Effector memory CD4-positive, alpha-beta T cell (primary cell): Measurements from ENCODE around the gene TGM6.

ENCODE experiments used
- DNase-seq, 3 donors: peaks; one replicate each; pipeline ENCODE4 v3.0.0-alpha.2; 2020
- H3K27ac ChIP-seq: 2 replicates; pipeline ENCODE4 v1.7.0; 2013; ENCODE audit warnings: mild to moderate bottlenecking, low read length, moderate library complexity; ENCODE audit not compliant: insufficient read depth, poor library complexity, severe bottlenecking
- H3K27me3 ChIP-seq: replicated peaks from 2 replicates; pipeline ENCODE4 v1.7.0; 2013; ENCODE audit warnings: mild to moderate bottlenecking, low read length; ENCODE audit not compliant: insufficient read depth, control insufficient read depth, poor library complexity, severe bottlenecking
- H3K36me3 ChIP-seq: 2 replicates; pipeline ENCODE4 v1.7.0; 2013; ENCODE audit warnings: mild to moderate bottlenecking, low read length, moderate library complexity; ENCODE audit not compliant: control insufficient read depth, insufficient read depth
- H3K4me1 ChIP-seq: 2 replicates; pipeline ENCODE4 v1.7.0; 2013; ENCODE audit warnings: low read length, mild to moderate bottlenecking; ENCODE audit not compliant: control insufficient read depth, insufficient read depth, poor library complexity, severe bottlenecking
- H3K4me3 ChIP-seq: 2 replicates; pipeline ENCODE4 v1.7.0; 2013; ENCODE audit warnings: low read length, low read depth, mild to moderate bottlenecking; ENCODE audit not compliant: insufficient read depth, poor library complexity, severe bottlenecking
- H3K9me3 ChIP-seq: 2 replicates; pipeline ENCODE4 v1.7.0; 2013; ENCODE audit warnings: mild to moderate bottlenecking, low read length, moderate library complexity; ENCODE audit not compliant: control insufficient read depth

TGM6 gene

DNA sequence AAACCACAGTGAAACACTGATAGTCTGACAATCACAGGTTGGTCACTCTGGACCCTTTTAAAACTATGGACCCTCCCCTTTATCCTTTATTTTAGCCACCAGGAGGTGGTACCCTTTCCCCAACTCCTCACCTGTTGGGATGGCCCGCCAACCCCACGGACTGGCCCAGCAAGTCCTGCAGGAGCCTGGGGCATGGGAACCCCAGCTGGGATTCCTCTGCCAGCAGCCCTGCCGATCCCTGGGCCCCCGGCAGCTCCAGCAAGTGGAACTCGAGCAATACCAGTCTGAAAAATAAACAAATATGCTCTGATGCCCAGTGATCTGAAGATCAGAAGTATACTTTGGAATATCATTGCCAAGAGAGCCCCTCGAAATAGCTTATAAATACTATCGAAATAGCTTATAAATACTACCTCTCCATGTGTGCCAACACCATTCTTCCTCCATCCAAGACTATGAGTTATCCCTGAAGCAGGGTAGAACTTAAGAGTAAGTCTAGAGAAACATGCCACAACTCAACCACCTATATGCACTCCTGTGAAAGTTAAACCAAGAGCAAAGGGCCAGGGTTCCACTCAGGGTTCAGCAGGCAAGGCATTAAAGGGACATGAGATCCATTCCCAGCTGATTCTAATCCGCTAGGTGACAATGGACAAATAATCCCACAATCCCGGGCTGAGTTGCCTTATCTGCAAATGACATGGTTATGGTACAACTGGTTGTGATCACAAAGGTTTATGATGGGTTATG is 83.1 kb downstream of the TGM6 start:
- no peaks in the 10 kb centered on the region for H3K9me3 ChIP-seq
- no peak overlapping the region for H3K4me3 ChIP-seq
- H3K4me1 ChIP-seq: peaks cover under 1% of the 10 kb centered on the region
- H3K36me3 ChIP-seq: peaks cover 85% of the 10 kb centered on the region
- no peak for DNase-seq
- no peaks in the 10 kb centered on the region for H3K27me3 ChIP-seq
- H3K27ac ChIP-seq: no peak overlapping the region

DNA sequence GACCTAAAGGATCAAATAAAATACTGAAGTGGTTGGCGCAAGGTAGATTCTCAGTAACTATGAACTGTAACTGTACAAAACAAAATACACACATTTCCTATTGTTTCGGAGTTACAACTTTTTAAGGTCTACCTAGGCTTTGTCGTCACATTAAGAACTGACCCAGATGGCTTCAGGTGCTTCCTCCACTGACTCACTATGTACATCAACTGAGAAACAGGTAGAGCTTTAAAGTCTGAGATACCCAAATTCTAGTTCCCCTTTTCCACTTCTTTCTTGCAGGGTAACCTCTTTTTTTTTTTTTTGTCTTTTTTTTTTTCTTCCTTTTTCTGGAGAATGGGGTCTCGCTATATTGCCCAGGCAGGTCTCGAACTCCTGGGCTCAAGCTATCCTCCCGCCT is 84.4 kb downstream of the TGM6 start:
- Histone ChIP-seq H3K4me3 (no peak overlapping the region), H3K27me3 (no peaks in the 10 kb centered on the region), H3K4me1 (peaks cover 12% of the 10 kb centered on the region), H3K36me3 (peaks cover 75% of the 10 kb centered on the region), H3K27ac (no peak overlapping the region), H3K9me3 (no peaks in the 10 kb centered on the region)
- DNase-seq: no peak

DNA sequence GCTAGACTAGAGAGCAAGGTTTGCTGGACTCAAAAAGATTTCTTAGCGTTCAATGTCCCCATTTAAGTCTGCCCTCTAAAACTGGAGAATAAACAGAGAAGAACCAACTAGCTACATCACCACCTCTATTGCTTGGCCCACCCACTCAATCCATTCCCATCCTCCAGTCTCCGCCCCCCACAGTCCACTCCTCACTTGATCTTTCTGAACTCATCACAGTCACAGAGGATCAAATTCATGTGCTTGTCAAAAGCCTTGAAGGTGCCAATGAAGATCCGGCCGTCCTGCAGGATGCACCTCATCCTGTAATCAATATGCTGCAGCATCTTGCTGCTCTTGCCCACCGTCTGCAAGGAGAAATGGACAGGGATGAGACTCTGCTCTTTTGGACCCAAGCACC is 86.7 kb downstream of the TGM6 start:
- no peaks in the 10 kb centered on the region for H3K9me3 ChIP-seq
- H3K36me3 ChIP-seq: peaks cover 56% of the 10 kb centered on the region
- no peak overlapping the region for H3K4me3 ChIP-seq
- peaks cover 12% of the 10 kb centered on the region for H3K4me1 ChIP-seq
- DNase-seq: no peak
- no peak overlapping the region for H3K27ac ChIP-seq
- H3K27me3 ChIP-seq: no peaks in the 10 kb centered on the region

DNA sequence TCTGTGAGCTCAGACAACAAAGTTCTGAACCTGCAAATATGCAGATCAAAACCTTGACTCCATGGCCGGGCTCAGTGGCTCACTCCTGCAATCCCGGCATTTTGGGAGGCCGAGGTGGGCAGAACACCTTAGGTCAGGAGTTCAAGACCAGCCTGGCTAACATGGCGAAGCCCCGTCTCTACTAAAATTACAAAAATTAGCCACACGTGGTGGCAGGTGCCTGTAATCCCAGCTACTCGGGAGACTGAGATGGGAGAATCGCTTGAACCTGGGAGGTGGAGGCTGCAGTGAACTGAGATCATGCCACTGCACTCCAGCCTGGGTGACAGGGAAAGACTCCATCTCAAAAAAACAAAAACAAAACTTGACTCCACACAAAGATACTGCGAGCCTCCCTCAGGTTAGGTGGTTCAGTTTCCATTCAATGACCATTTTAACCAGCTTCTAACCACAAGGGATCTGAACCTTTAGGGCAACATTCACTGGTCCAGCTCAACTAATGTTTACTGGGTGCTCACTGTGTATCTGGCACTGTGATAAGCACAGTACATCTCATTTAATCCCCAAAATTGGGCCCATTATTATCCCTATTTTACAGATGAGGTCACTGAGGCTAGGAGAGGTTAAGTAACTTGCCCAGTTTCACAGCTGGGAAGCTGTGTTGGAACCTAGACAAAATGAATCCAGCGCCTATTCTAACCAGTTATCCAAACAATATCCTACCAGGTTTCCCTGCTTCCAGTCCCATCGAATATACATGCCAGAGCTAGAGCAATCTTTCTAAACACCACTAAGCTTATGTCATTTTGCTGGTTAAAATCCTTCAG is 88.1 kb downstream of the TGM6 start:
- peaks cover 42% of the 10 kb centered on the region for H3K36me3 ChIP-seq
- DNase-seq: no peak
- H3K27me3 ChIP-seq: no peaks in the 10 kb centered on the region
- H3K27ac ChIP-seq: peak overlapping the region; percentile 93
- no peaks in the 10 kb centered on the region for H3K9me3 ChIP-seq
- H3K4me3 ChIP-seq: no peak overlapping the region
- peaks cover 12% of the 10 kb centered on the region for H3K4me1 ChIP-seq

DNA sequence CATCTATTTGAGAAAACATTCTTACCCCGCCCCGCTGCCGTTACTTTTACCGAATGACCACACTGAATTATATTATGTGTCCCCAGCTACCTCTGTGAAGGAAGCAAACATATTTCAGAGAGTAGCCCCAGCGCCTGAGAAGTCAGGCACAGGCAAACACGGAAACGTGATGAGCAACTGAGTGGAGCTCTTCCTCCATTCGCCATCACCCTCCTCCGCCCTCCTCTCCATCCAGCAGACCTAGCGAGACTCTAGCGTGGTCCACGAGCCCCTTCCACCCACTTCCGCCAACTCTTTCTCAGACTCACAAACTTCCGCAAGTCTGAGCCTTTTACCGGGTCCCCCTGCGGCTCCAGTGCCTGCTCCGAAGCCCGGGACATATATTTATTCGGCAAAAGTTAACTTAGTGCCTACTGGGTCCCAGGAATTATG is 89.3 kb downstream of the TGM6 start:
- peaks cover 31% of the 10 kb centered on the region for H3K36me3 ChIP-seq
- H3K4me3 ChIP-seq: peak overlapping the region; percentile 77
- H3K4me1 ChIP-seq: peaks cover 12% of the 10 kb centered on the region
- H3K9me3 ChIP-seq: no peaks in the 10 kb centered on the region
- DNase-seq: peak; percentile 35 to 57 (median 50)
- H3K27ac ChIP-seq: peak overlapping the region; percentile 93
- H3K27me3 ChIP-seq: no peaks in the 10 kb centered on the region

DNA sequence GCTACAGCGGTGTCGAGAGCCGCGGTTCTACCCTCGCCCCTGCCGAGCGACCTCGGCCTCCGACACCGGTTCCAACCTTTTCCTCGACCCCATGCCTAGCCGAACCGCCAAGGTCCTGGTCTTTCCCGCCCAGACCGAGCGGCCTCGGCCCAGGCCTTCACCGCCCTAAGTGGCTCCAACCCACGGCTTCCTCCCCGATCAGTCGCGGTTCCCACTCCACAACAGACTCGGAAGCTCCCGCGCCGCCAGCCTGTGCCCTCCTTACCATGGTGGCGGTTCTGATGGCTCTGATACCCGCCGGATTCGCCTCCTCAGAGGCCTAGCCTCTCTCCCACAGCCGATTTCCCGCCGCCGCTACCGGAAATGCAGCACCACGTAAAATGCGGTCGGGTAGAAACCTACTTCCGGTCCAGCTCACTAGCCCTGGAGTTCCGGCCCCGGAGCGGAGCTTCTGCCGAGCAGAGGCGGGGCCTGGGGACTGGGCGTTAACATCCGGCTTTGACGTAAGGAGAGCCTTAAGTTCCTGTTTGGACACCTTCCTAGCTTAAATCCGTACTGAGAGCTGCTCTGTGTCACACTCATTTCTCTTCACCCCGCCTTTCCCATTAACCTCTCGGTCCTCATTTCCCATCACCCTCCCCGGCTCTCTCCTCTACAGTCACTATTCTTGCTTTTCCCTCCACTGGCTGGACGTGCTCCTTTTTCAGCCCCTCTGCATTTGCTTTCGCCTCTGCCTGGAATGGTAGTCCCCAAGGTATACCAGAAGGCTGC is 89.9 kb downstream of the TGM6 start, which contains the start of gene SNRPB:
TSS of gene SNRPB (minus strand) at position 367 of the 771 bp plus-strand sequence. CDS start at position 268, 99 bp downstream.
- Histone ChIP-seq H3K4me3 (peak within 1 kb of the TSS; percentile 77), H3K27ac (peak within 1 kb of the TSS; percentile 93), H3K27me3 (no peaks in the 10 kb centered on the region), H3K9me3 (no peaks in the 10 kb centered on the region), H3K36me3 (peaks cover 25% of the 10 kb centered on the region), H3K4me1 (peaks cover 12% of the 10 kb centered on the region)
- DNase-seq: peak; percentile 93 to 95 (median 93)

DNA sequence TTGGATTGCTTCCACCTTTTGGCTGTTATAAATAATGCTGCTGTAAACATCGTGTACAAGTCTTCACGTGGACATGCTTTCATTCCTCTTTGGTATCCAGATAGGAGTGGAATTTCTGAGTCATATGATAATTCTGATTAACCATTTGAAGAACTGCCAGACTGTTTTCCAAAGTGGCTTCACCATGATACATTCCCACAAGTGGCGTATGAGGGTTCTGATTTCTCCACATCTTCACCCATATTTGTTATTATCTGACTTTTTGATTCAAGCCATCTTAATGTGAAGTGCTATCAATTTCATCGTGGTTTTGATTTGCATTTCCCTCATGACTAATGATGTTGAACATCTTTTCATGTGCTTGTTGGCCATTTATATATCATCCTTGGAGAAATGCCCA is 92.8 kb downstream of the TGM6 start:
- Histone ChIP-seq H3K27me3 (no peaks in the 10 kb centered on the region), H3K4me3 (no peak overlapping the region), H3K36me3 (no peaks in the 10 kb centered on the region), H3K27ac (no peak overlapping the region), H3K4me1 (peaks cover 12% of the 10 kb centered on the region), H3K9me3 (no peaks in the 10 kb centered on the region)
- no peak for DNase-seq

DNA sequence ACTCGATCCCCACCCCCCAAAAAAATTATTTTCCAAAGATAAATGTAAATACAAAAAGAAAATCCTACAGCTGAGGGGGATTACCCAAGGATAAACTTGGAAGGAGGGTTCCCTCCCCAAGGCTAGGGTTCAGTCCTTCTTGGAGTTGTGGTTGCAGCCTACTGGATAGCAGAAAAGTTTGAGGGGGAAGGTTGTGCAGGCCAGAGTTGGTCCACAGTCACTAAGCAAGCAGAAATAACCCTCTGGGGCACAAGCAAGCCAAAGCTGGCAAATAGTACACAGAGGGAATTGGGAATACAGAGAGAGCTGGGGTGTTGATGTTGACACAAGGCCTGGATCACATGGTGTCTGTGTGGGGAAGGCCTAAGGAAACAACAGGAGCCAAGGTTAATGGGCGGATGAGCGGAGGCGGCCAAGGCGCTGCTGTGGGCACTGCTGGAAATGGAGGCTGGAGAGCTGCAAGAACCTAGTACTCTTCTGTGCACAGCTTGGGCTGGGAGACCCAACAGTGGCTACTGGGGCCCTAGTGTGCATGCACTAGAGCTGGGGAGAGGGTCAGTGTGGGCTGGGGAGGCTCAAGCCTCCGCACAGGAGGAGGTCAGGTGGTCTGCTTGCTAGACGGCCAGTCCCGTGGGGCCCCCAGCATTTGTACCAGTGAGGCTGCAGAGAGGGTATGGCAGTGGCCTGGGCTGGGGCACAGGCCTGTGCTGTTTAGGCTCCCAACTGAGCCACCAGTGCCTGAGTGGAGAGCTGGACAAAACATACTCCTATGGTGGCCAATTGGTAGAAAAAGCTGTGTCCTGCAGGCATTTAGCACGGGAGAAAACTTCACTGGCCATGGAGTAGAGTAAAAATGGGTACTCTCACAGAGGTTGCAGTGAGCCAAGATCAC is 95.4 kb downstream of the TGM6 start:
- H3K36me3 ChIP-seq: no peaks in the 10 kb centered on the region
- H3K27me3 ChIP-seq: no peaks in the 10 kb centered on the region
- no peaks in the 10 kb centered on the region for H3K9me3 ChIP-seq
- H3K4me1 ChIP-seq: no peaks in the 10 kb centered on the region
- H3K4me3 ChIP-seq: no peak overlapping the region
- DNase-seq: no peak
- no peak overlapping the region for H3K27ac ChIP-seq
